Measurements from ENCODE around the gene KCNH1. TPM values are rescaled to one million over a fixed set of nuclear protein-coding genes. Genes with fewer than 3 reads are reported as not detected.

The KCNH1 gene
- total and polyA plus RNA-seq, 2 of the 4 experiments (the other 2 are of a cell fraction), result 0.27 to 0.54 TPM

- no peak overlapping the region for H2AK9ac ChIP-seq (replicated peaks; ENCODE audit: low read depth, low read length, poor library complexity)
- no peak overlapping the region for H3K14ac ChIP-seq (replicated peaks; ENCODE audit: low read depth, low read length)
- no peak for TF ChIP-seq FOS (IDR thresholded peaks at IDR 0.05; ENCODE audit: low read depth, low read length)
- no peak overlapping the region for H2BK15ac ChIP-seq (ENCODE audit: low read depth, low read length)
- H2BK20ac ChIP-seq (ENCODE audit: low read depth, low read length), result no peak overlapping the region
- CTCF ChIA-PET, result interaction anchor here (0.6 kb wide), 1 partner anchor 154 kb away, joined by 3 read pairs; no protein-coding TSS in a partner anchor
- H4K91ac ChIP-seq (ENCODE audit: insufficient read depth, low read depth, low read length), result no peak overlapping the region
- H3K23ac ChIP-seq (ENCODE audit: low read depth, low read length), result no peak overlapping the region
- DNase-seq (no peak), ATAC-seq (ENCODE audit: low read depth) (no peak)
- H3K27me3 ChIP-seq (ENCODE audit: control insufficient read depth, insufficient read depth, low read length), result no peaks in the 10 kb centered on the region
- no peak overlapping the region for H3K4me3 ChIP-seq (ENCODE audit: insufficient read depth, low read depth, low read length)
- dilution Hi-C loops (cut with HindIII; ENCODE audit: low sequenced_read_pairs, unreplicated experiment) (no loop called here), in situ Hi-C loops (cut with MboI; ENCODE audit: low sequenced_read_pairs) (no loop called here), intact Hi-C loops (cut with micrococcal nuclease) (no loop called here)
- POLR2A ChIA-PET (ENCODE audit: unreplicated experiment), result no interaction called here
- H3K36me3 ChIP-seq (ENCODE audit: control insufficient read depth, insufficient read depth, low read length), result no peaks in the 10 kb centered on the region
- BruUV-seq (replicated peaks), result no TSS peak
- H2BK120ac ChIP-seq (ENCODE audit: low read depth, low read length), result no peak overlapping the region
- no peaks in the 10 kb centered on the region for H3K4me1 ChIP-seq (ENCODE audit: control insufficient read depth, insufficient read depth, low read length)
- no peak overlapping the region for H2AFZ ChIP-seq (replicated peaks; ENCODE audit: low read length, poor library complexity)
- H3K9ac ChIP-seq (ENCODE audit: low read depth, low read length), result no peak overlapping the region
- H3K9me3 ChIP-seq (ENCODE audit: control insufficient read depth, insufficient read depth, low read length), result peaks cover 1% of the 10 kb centered on the region; the same call in 1 of the 2 replicates
- H3K9me1 ChIP-seq (ENCODE audit: insufficient read depth, low read length), result no peaks in the 10 kb centered on the region
- no peak overlapping the region for H3K18ac ChIP-seq (ENCODE audit: low read depth, low read length)
- no peaks in the 10 kb centered on the region for H3K79me1 ChIP-seq (ENCODE audit: low read depth in 1 of 2, low read length in 2 of 2)
- H4K5ac ChIP-seq (ENCODE audit: low read depth, low read length), result no peak overlapping the region
- H3K4me2 ChIP-seq (ENCODE audit: low read depth, low read length), result no peak overlapping the region
- no peak overlapping the region for H3K4ac ChIP-seq (ENCODE audit: low read depth, low read length)
- H2BK5ac ChIP-seq (ENCODE audit: low read depth, low read length, poor library complexity, severe bottlenecking), result no peak overlapping the region
- no peak overlapping the region for H2AK5ac ChIP-seq (ENCODE audit: low read depth, low read length)
- H4K20me1 ChIP-seq (ENCODE audit: insufficient read depth, low read length), result no peaks in the 10 kb centered on the region
- no peak overlapping the region for H3K56ac ChIP-seq (ENCODE audit: extremely low read depth, insufficient read depth, low read length)
- no CpG with 5 or more reads among the region's 2 CpGs for WGBS, 2 experiments (ENCODE audit: extremely low coverage in 2 of 2, insufficient read length in 1 of 2)
- H3K27ac ChIP-seq (ENCODE audit: insufficient read depth, low read length), result no peak overlapping the region
- H4K8ac ChIP-seq (ENCODE audit: low read depth in 2 of 2, low read length in 2 of 2), result no peak overlapping the region
These were observed 189.7 kb downstream of the KCNH1 start for GRCh38 chr1:210944252-210944651.
